ENCODE measurements around the gene HUNK. TPM values are rescaled to one million over a fixed set of nuclear protein-coding genes. Genes with fewer than 3 reads are reported as not detected.

The HUNK gene
- total and polyA plus RNA-seq, 5 donors: 0.07 to 0.82 (median 0.37) TPM

GRCh38 chr21:31882711-31883110, 9.9 kb downstream of the HUNK start:
- intact Hi-C loops (cut with DNase I): no loop called here
- no peak for ATAC-seq
- no peak overlapping the region for H3K27ac ChIP-seq (ENCODE audit: low read length)
- no peaks in the 10 kb centered on the region for H3K27me3 ChIP-seq (ENCODE audit: control insufficient read depth, insufficient read depth)
- no peaks in the 10 kb centered on the region for H3K4me1 ChIP-seq (ENCODE audit: control insufficient read depth, insufficient read depth, low read length)
- no peak for DNase-seq
- H3K9me3 ChIP-seq (ENCODE audit: control insufficient read depth, low read length): no peaks in the 10 kb centered on the region
- no peak overlapping the region for H3K4me3 ChIP-seq (ENCODE audit: low read length)

GRCh38 chr21:31885146-31885545, 12.3 kb downstream of the HUNK start:
- ATAC-seq (no peak), DNase-seq (no peak)
- Histone ChIP-seq H3K27ac (ENCODE audit: low read length) (no peak overlapping the region), H3K27me3 (ENCODE audit: control insufficient read depth, insufficient read depth) (no peaks in the 10 kb centered on the region), H3K4me1 (ENCODE audit: control insufficient read depth, insufficient read depth, low read length) (no peaks in the 10 kb centered on the region), H3K4me3 (ENCODE audit: low read length) (no peak overlapping the region), H3K9me3 (ENCODE audit: control insufficient read depth, low read length) (no peaks in the 10 kb centered on the region)
- intact Hi-C loops (cut with DNase I): no loop called here
- WGBS: 95% methylated on average over 11 of the region's 11 CpGs

- 82% methylated on average over 5 of the region's 5 CpGs for WGBS
- no peak for ATAC-seq
Observed at GRCh38 chr21:31886915-31887314, 14.1 kb downstream of the HUNK start.

GRCh38 chr21:31887391-31887841, 14.6 kb downstream of the HUNK start:
- Histone ChIP-seq H3K27me3 (ENCODE audit: control insufficient read depth, insufficient read depth) (no peaks in the 10 kb centered on the region), H3K4me1 (ENCODE audit: control insufficient read depth, insufficient read depth, low read length) (no peaks in the 10 kb centered on the region), H3K27ac (ENCODE audit: low read length) (no peak overlapping the region), H3K9me3 (ENCODE audit: control insufficient read depth, low read length) (no peaks in the 10 kb centered on the region), H3K4me3 (ENCODE audit: low read length) (peak overlapping the region; percentile 35)
- 40% methylated on average over 13 of the region's 13 CpGs for WGBS
- intact Hi-C loops (cut with DNase I): no loop called here
- DNase-seq (peak; percentile 58 to 85 (median 74)), ATAC-seq (peak; percentile 75 to 85)

More at GRCh38 chr21:31886915-31887314, 14.1 kb downstream of the HUNK start:
- Histone ChIP-seq H3K9me3 (ENCODE audit: control insufficient read depth, low read length) (no peaks in the 10 kb centered on the region), H3K4me1 (ENCODE audit: control insufficient read depth, insufficient read depth, low read length) (no peaks in the 10 kb centered on the region), H3K27me3 (ENCODE audit: control insufficient read depth, insufficient read depth) (no peaks in the 10 kb centered on the region), H3K27ac (ENCODE audit: low read length) (no peak overlapping the region), H3K4me3 (ENCODE audit: low read length) (no peak overlapping the region)
- no peak for DNase-seq
- intact Hi-C loops (cut with DNase I): no loop called here

- H3K4me3 ChIP-seq (ENCODE audit: low read length): no peak overlapping the region
- 32% methylated on average over 8 of the region's 8 CpGs for WGBS
- H3K9me3 ChIP-seq (ENCODE audit: control insufficient read depth, low read length): no peaks in the 10 kb centered on the region
- no peak for DNase-seq
- intact Hi-C loops (cut with DNase I): no loop called here
- H3K27ac ChIP-seq (ENCODE audit: low read length): no peak overlapping the region
- no peaks in the 10 kb centered on the region for H3K27me3 ChIP-seq (ENCODE audit: control insufficient read depth, insufficient read depth)
- no peak for ATAC-seq
- H3K4me1 ChIP-seq (ENCODE audit: control insufficient read depth, insufficient read depth, low read length): no peaks in the 10 kb centered on the region
Observed at GRCh38 chr21:31888936-31889371, 16.1 kb downstream of the HUNK start.

- Histone ChIP-seq H3K4me1 (ENCODE audit: control insufficient read depth, insufficient read depth, low read length) (no peaks in the 10 kb centered on the region), H3K27ac (ENCODE audit: low read length) (no peak overlapping the region), H3K4me3 (ENCODE audit: low read length) (no peak overlapping the region), H3K27me3 (ENCODE audit: control insufficient read depth, insufficient read depth) (no peaks in the 10 kb centered on the region), H3K9me3 (ENCODE audit: control insufficient read depth, low read length) (no peaks in the 10 kb centered on the region)
- no peak for ATAC-seq
- WGBS: 81% methylated on average over 2 of the region's 2 CpGs
- intact Hi-C loops (cut with DNase I): no loop called here
- DNase-seq: no peak
Observed at GRCh38 chr21:31889460-31889859, 16.6 kb downstream of the HUNK start.

GRCh38 chr21:31892686-31893085, 19.9 kb downstream of the HUNK start:
- Histone ChIP-seq H3K4me1 (ENCODE audit: control insufficient read depth, insufficient read depth, low read length) (no peaks in the 10 kb centered on the region), H3K4me3 (ENCODE audit: low read length) (no peak overlapping the region), H3K9me3 (ENCODE audit: control insufficient read depth, low read length) (no peaks in the 10 kb centered on the region), H3K27me3 (ENCODE audit: control insufficient read depth, insufficient read depth) (no peaks in the 10 kb centered on the region), H3K27ac (ENCODE audit: low read length) (no peak overlapping the region)
- ATAC-seq (no peak), DNase-seq (no peak)
- intact Hi-C loops (cut with DNase I): no loop called here
- 64% methylated on average over 9 of the region's 9 CpGs for WGBS

- 75% methylated on average over 6 of the region's 6 CpGs for WGBS
- H3K4me3 ChIP-seq (ENCODE audit: low read length): no peak overlapping the region
- H3K27me3 ChIP-seq (ENCODE audit: control insufficient read depth, insufficient read depth): no peaks in the 10 kb centered on the region
- no peak overlapping the region for H3K27ac ChIP-seq (ENCODE audit: low read length)
- no peaks in the 10 kb centered on the region for H3K9me3 ChIP-seq (ENCODE audit: control insufficient read depth, low read length)
- ATAC-seq (no peak), DNase-seq (no peak)
- no peaks in the 10 kb centered on the region for H3K4me1 ChIP-seq (ENCODE audit: control insufficient read depth, insufficient read depth, low read length)
- intact Hi-C loops (cut with DNase I): no loop called here
Observed at GRCh38 chr21:31893851-31894415, 21.1 kb downstream of the HUNK start.

- DNase-seq (no peak), ATAC-seq (no peak)
- Histone ChIP-seq H3K4me1 (ENCODE audit: control insufficient read depth, insufficient read depth, low read length) (no peaks in the 10 kb centered on the region), H3K9me3 (ENCODE audit: control insufficient read depth, low read length) (no peaks in the 10 kb centered on the region), H3K27me3 (ENCODE audit: control insufficient read depth, insufficient read depth) (no peaks in the 10 kb centered on the region), H3K4me3 (ENCODE audit: low read length) (no peak overlapping the region), H3K27ac (ENCODE audit: low read length) (no peak overlapping the region)
- WGBS: 87% methylated on average over 2 of the region's 2 CpGs
- intact Hi-C loops (cut with DNase I): no loop called here
Observed at GRCh38 chr21:31894457-31894856, 21.6 kb downstream of the HUNK start.

GRCh38 chr21:31895077-31895835, 22.4 kb downstream of the HUNK start:
- no peak for DNase-seq
- Histone ChIP-seq H3K27me3 (ENCODE audit: control insufficient read depth, insufficient read depth) (no peaks in the 10 kb centered on the region), H3K9me3 (ENCODE audit: control insufficient read depth, low read length) (no peaks in the 10 kb centered on the region), H3K27ac (ENCODE audit: low read length) (no peak overlapping the region), H3K4me3 (ENCODE audit: low read length) (no peak overlapping the region), H3K4me1 (ENCODE audit: control insufficient read depth, insufficient read depth, low read length) (no peaks in the 10 kb centered on the region)
- intact Hi-C loops (cut with DNase I): no loop called here
- ATAC-seq: peak in 1 of 2 donors; percentile 26
- 62% methylated on average over 6 of the region's 6 CpGs for WGBS

GRCh38 chr21:31896019-31896418, 23.2 kb downstream of the HUNK start:
- no peaks in the 10 kb centered on the region for H3K4me1 ChIP-seq (ENCODE audit: control insufficient read depth, insufficient read depth, low read length)
- no peak overlapping the region for H3K4me3 ChIP-seq (ENCODE audit: low read length)
- no peaks in the 10 kb centered on the region for H3K9me3 ChIP-seq (ENCODE audit: control insufficient read depth, low read length)
- intact Hi-C loops (cut with DNase I): no loop called here
- no peak for DNase-seq
- ATAC-seq: no peak
- no peak overlapping the region for H3K27ac ChIP-seq (ENCODE audit: low read length)
- 81% methylated on average over 7 of the region's 7 CpGs for WGBS
- H3K27me3 ChIP-seq (ENCODE audit: control insufficient read depth, insufficient read depth): no peaks in the 10 kb centered on the region

Measured in right cardiac atrium (tissue), 5 donors.